Measurements from ENCODE around the gene USP24.

DNA sequence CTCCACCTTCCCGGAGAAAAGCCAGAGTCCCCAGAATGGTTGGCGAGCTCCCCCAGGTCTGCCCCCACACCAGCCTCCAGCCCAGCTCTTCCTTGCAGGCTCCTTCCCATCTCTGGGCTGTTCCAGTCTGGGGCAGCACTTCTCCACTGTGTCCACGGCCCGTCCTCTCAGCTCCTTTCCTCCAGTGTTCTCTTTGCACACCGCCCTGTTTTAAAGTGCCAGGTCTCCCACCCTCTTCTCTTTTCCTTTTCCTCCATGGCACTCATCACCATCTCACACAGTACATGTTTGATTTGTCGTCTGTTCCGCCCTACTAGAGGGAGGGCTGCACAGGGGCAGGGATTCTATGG is 181.9 kb downstream of the USP24 start:
- TF ChIP-seq SUZ12 (IDR thresholded peaks at IDR 0.05; ENCODE audit: extremely low read depth, insufficient read depth, insufficient read length) (no peak), YY1 (IDR thresholded peaks at IDR 0.05; ENCODE audit: insufficient read depth, insufficient read length) (no peak), ZNF274 (IDR thresholded peaks at IDR 0.05; ENCODE audit: low read depth, low read length) (no peak)
